MM.1S (cell line): ENCODE data around the gene ARHGAP42.

Experiments
- DNase-seq: peaks from one replicate; pipeline ENCODE4 v3.0.0-alpha.2; 2015
- H2AFZ ChIP-seq: fragments of 300-600 bp; sonication (generic); 2 replicates; pipeline ENCODE4 v1.6.0; 2016; ENCODE audit warnings: antibody characterized with exemption, low read length
- H3F3A ChIP-seq: fragments of 300-600 bp; sonication (generic); 2 replicates; pipeline ENCODE4 v1.6.1; 2016; ENCODE audit warnings: mild to moderate bottlenecking, antibody characterized with exemption, low read length, moderate library complexity, mixed read lengths; ENCODE audit not compliant: insufficient read depth
- H3K27ac ChIP-seq: fragments of 300-600 bp; sonication (generic); 2 replicates; pipeline ENCODE4 v1.5.1; 2016; ENCODE audit warnings: mild to moderate bottlenecking, low read length
- H3K27me3 ChIP-seq: fragments of 300-600 bp; sonication (generic); replicated peaks from 2 replicates; pipeline ENCODE4 v1.6.0; 2016; ENCODE audit warnings: low read length; ENCODE audit not compliant: insufficient read depth
- H3K36me3 ChIP-seq: fragments of 300-600 bp; sonication (generic); replicated peaks from 2 replicates; pipeline ENCODE4 v1.6.1; 2016; ENCODE audit warnings: mild to moderate bottlenecking, low read length, mixed read lengths; ENCODE audit not compliant: insufficient read depth
- H3K4me1 ChIP-seq: fragments of 300-600 bp; sonication (generic); 2 replicates; pipeline ENCODE4 v1.6.1; 2016; ENCODE audit warnings: low read length, mixed read lengths
- H3K4me2 ChIP-seq: fragments of 300-600 bp; sonication (generic); 2 replicates; pipeline ENCODE4 v1.6.0; 2016; ENCODE audit warnings: low read depth, low read length
- H3K4me3 ChIP-seq: fragments of 300-600 bp; sonication (generic); 2 replicates; pipeline ENCODE4 v1.5.1; 2016; ENCODE audit warnings: low read length, mixed read lengths
- H3K79me2 ChIP-seq: fragments of 300-600 bp; sonication (generic); 2 replicates; pipeline ENCODE4 v1.6.1; 2016; ENCODE audit warnings: mixed run types, low read length, mixed read lengths
- H3K9ac ChIP-seq: fragments of 300-600 bp; sonication (generic); 2 replicates; pipeline ENCODE4 v1.6.1; 2016; ENCODE audit warnings: low read length, mixed read lengths
- H3K9me2 ChIP-seq: fragments of 300-600 bp; sonication (generic); replicated peaks from 2 replicates; pipeline ENCODE4 v1.6.1; 2016; ENCODE audit warnings: mild to moderate bottlenecking, low read length, mixed read lengths; ENCODE audit not compliant: insufficient read depth
- H3K9me3 ChIP-seq: fragments of 300-600 bp; sonication (generic); replicated peaks from 2 replicates; pipeline ENCODE4 v1.6.1; 2016; ENCODE audit warnings: mild to moderate bottlenecking, low read length, mixed read lengths; ENCODE audit not compliant: insufficient read depth
- H4K20me1 ChIP-seq: fragments of 300-600 bp; sonication (generic); 2 replicates; pipeline ENCODE4 v1.6.1; 2016; ENCODE audit warnings: mild to moderate bottlenecking, low read length, moderate library complexity, mixed read lengths; ENCODE audit not compliant: insufficient read depth
- EZH2 ChIP-seq: fragments of 300-600 bp; sonication (generic); optimal IDR thresholded peaks from 2 replicates; pipeline ENCODE3; 2017; ENCODE audit warnings: low read depth, mild to moderate bottlenecking, antibody characterized with exemption, low read length, mixed read lengths
- EZH2phosphoT487 ChIP-seq: fragments of 300-600 bp; sonication (generic); IDR thresholded peaks from 2 replicates; pipeline ENCODE4 v1.6.1; 2018; ENCODE audit warnings: antibody characterized with exemption, low read length
- TF ChIP-seq, protein P1 (sequence below): fragments of 300-600 bp; sonication (generic); IDR thresholded peaks from 2 replicates; pipeline ENCODE4 v1.5.1; 2016; ENCODE audit warnings: antibody characterized with exemption, low read length, mixed read lengths

The ARHGAP42 gene

DNA sequence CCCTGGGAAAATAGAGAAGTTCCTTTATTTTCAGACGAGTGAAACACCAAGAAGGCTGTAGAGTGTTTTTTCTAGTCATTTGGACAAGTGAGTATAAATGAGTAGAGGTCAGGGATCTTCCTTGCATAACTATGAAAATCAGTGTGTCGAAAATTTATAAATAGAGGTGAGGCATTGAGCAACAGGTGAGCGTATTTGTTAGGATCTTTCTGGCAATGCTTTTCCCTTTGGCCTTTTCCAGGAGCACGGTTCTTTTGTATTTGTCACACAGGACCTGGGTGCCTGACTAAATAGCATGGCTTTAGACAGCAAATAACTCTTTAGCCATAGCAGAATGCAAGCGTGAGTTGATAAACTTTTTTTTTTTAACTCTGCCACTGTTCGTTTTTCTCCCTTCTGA is 19.6 kb upstream of the ARHGAP42 start:
- H2AFZ ChIP-seq, result no peak overlapping the region
- TF ChIP-seq EZH2 (no peak), EZH2phosphoT487 (no peak)
- TF ChIP-seq, protein P1, sequence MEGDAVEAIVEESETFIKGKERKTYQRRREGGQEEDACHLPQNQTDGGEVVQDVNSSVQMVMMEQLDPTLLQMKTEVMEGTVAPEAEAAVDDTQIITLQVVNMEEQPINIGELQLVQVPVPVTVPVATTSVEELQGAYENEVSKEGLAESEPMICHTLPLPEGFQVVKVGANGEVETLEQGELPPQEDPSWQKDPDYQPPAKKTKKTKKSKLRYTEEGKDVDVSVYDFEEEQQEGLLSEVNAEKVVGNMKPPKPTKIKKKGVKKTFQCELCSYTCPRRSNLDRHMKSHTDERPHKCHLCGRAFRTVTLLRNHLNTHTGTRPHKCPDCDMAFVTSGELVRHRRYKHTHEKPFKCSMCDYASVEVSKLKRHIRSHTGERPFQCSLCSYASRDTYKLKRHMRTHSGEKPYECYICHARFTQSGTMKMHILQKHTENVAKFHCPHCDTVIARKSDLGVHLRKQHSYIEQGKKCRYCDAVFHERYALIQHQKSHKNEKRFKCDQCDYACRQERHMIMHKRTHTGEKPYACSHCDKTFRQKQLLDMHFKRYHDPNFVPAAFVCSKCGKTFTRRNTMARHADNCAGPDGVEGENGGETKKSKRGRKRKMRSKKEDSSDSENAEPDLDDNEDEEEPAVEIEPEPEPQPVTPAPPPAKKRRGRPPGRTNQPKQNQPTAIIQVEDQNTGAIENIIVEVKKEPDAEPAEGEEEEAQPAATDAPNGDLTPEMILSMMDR, result no peak
- H3K4me1 ChIP-seq, result no peaks in the 10 kb centered on the region
- no peak overlapping the region for H3K4me2 ChIP-seq
- no peaks in the 10 kb centered on the region for H3K79me2 ChIP-seq
- no peak overlapping the region for H3K4me3 ChIP-seq
- no peaks in the 10 kb centered on the region for H3F3A ChIP-seq
- no peak overlapping the region for H3K27ac ChIP-seq
- no peaks in the 10 kb centered on the region for H3K9me3 ChIP-seq
- no peaks in the 10 kb centered on the region for H3K27me3 ChIP-seq
- DNase-seq, result no peak
- no peak overlapping the region for H3K9ac ChIP-seq
- no peaks in the 10 kb centered on the region for H3K36me3 ChIP-seq
- no peaks in the 10 kb centered on the region for H4K20me1 ChIP-seq
- H3K9me2 ChIP-seq, result no peaks in the 10 kb centered on the region

DNA sequence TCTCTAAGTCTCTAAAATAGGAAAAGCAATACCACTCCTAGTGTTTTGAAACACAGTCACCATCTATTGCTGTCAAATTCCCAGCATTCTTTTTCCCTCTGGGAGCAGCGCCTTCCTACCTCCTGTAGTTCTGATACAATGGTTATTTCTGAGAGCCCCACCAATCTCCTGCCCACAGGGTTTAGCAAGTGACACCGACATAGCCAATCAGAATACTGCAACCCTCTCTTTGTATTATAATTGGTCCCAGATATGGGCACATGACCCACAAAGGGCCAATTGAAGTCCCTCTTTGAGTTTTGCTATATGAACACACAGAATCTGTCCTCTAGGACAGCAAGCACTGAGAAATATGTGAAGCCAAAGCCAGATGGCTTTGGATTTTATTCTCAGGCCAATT is 16.9 kb upstream of the ARHGAP42 start:
- Histone ChIP-seq H3K9ac (no peak overlapping the region), H3K4me1 (no peaks in the 10 kb centered on the region), H4K20me1 (no peaks in the 10 kb centered on the region), H3K36me3 (no peaks in the 10 kb centered on the region), H3K27ac (no peak overlapping the region), H3K4me3 (no peak overlapping the region), H2AFZ (no peak overlapping the region), H3K9me3 (no peaks in the 10 kb centered on the region), H3K27me3 (no peaks in the 10 kb centered on the region), H3K4me2 (no peak overlapping the region), H3K9me2 (no peaks in the 10 kb centered on the region), H3K79me2 (no peaks in the 10 kb centered on the region), H3F3A (no peaks in the 10 kb centered on the region)
- DNase-seq, result no peak
- TF ChIP-seq EZH2phosphoT487 (no peak), EZH2 (no peak)
- TF ChIP-seq, protein P1, result no peak

DNA sequence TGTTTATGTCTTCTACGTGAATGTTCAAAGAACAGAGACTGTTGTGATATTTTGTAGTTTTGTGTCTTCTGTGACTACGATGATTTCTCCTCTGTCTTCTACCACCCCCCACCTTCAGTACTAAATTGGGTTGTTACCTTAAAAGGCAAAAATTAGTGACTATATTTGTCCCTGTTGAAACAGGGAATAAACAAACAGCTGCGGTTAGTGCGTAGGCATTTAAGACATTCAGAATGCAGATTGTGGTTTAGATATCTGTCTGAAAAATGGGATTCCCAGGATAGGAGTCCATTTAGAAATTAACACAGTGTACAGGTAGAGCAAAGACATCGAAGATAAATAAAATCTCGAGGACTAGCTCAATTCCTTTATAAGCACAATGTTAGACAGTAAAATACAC is 15.6 kb upstream of the ARHGAP42 start:
- TF ChIP-seq, protein P1, result no peak
- TF ChIP-seq EZH2phosphoT487 (no peak), EZH2 (no peak)
- no peaks in the 10 kb centered on the region for H3K9me2 ChIP-seq
- no peaks in the 10 kb centered on the region for H3K4me1 ChIP-seq
- H4K20me1 ChIP-seq, result no peaks in the 10 kb centered on the region
- H3K4me3 ChIP-seq, result no peak overlapping the region
- no peak overlapping the region for H2AFZ ChIP-seq
- no peaks in the 10 kb centered on the region for H3K27me3 ChIP-seq
- H3F3A ChIP-seq, result no peaks in the 10 kb centered on the region
- H3K36me3 ChIP-seq, result no peaks in the 10 kb centered on the region
- H3K27ac ChIP-seq, result no peak overlapping the region
- no peaks in the 10 kb centered on the region for H3K79me2 ChIP-seq
- H3K9ac ChIP-seq, result no peak overlapping the region
- DNase-seq, result no peak
- H3K4me2 ChIP-seq, result no peak overlapping the region
- H3K9me3 ChIP-seq, result no peaks in the 10 kb centered on the region
